RWPE2 (cell line): Measurements from ENCODE around the gene PINK1.

ENCODE experiments used
- ATAC-seq: fragments of 200-7000 bp; cut with Tn5 transposase; 3 replicates; pipeline ENCODE4 v1.9.1; 2021; ENCODE audit warnings: low read depth
- DNase-seq: peaks from one replicate; pipeline ENCODE4 v3.0.0-alpha.2; 2020; ENCODE audit warnings: low spot score
- H3K27ac ChIP-seq: fragments of 450-650 bp; 2 replicates; pipeline ENCODE4 v1.5.1; 2017; ENCODE audit warnings: mild to moderate bottlenecking; ENCODE audit not compliant: poor library complexity, severe bottlenecking
- H3K27me3 ChIP-seq: fragments of 250-450 bp; sonication (Bioruptor Pico); 2 replicates; pipeline ENCODE4 v1.5.1; 2021; ENCODE audit warnings: mild to moderate bottlenecking, moderate library complexity; ENCODE audit not compliant: insufficient read depth, poor library complexity, severe bottlenecking
- H3K36me3 ChIP-seq: fragments of 250-450 bp; sonication (Bioruptor Pico); 2 replicates; pipeline ENCODE4 v1.5.1; 2020; ENCODE audit warnings: low read depth, mild to moderate bottlenecking, moderate library complexity
- H3K4me1 ChIP-seq: fragments of 250-450 bp; sonication (Bioruptor Pico); 2 replicates; pipeline ENCODE4 v1.5.1; 2021; ENCODE audit warnings: mild to moderate bottlenecking, moderate library complexity; ENCODE audit not compliant: insufficient read depth, poor library complexity, severe bottlenecking
- H3K4me3 ChIP-seq: fragments of 250-450 bp; sonication (Bioruptor Pico); 2 replicates; pipeline ENCODE4 v1.5.1; 2021; ENCODE audit warnings: mild to moderate bottlenecking, moderate library complexity; ENCODE audit not compliant: severe bottlenecking
- H3K9me3 ChIP-seq: fragments of 250-450 bp; sonication (Bioruptor Pico); 2 replicates; pipeline ENCODE4 v1.5.1; 2021; ENCODE audit warnings: mild to moderate bottlenecking, moderate library complexity; ENCODE audit not compliant: severe bottlenecking
- CTCF ChIP-seq: fragments of 450-650 bp; IDR thresholded peaks from one replicate; pipeline ENCODE4 v1.5.1; 2017; ENCODE audit warnings: mild to moderate bottlenecking, moderate library complexity; ENCODE audit not compliant: poor library complexity, severe bottlenecking

Gene PINK1

GRCh38 chr1:20700636-20701215 lies 67.5 kb downstream of the PINK1 start:
- no peak for TF ChIP-seq CTCF
- no peak for DNase-seq
- no peak overlapping the region for H3K27ac ChIP-seq
- H3K9me3 ChIP-seq, result no peaks in the 10 kb centered on the region
- peaks cover 16% of the 10 kb centered on the region for H3K4me1 ChIP-seq
- no peaks in the 10 kb centered on the region for H3K36me3 ChIP-seq
- no peak for ATAC-seq
- H3K4me3 ChIP-seq, result no peak overlapping the region
- no peaks in the 10 kb centered on the region for H3K27me3 ChIP-seq
